NB4 (cell line): ENCODE data around the gene CALML3.

ENCODE experiments used
- DNase-seq: peaks from one replicate; pipeline ENCODE4 v3.0.0; 2010; ENCODE audit warnings: low read depth
- H3K4me3 ChIP-seq: one replicate; pipeline ENCODE4 v1.5.1; 2011; ENCODE audit warnings: mild to moderate bottlenecking, low read depth, low read length, moderate library complexity
- MYC ChIP-seq: IDR thresholded peaks from 2 replicates; pipeline ENCODE4 v1.6.1; 2011; ENCODE audit warnings: low read depth, low read length
- POLR2A ChIP-seq: IDR thresholded peaks from 2 replicates; pipeline ENCODE4 v1.6.1; 2011; ENCODE audit warnings: mild to moderate bottlenecking; ENCODE audit not compliant: insufficient read length; ENCODE audit errors: extremely low read depth
- TF ChIP-seq, protein P1 (sequence below): IDR thresholded peaks from one replicate; pipeline ENCODE4 v1.5.1; 2012; ENCODE audit warnings: low read depth, low read length
- TF ChIP-seq, protein P2 (sequence below): IDR thresholded peaks from 2 replicates; pipeline ENCODE4 v1.6.1; 2011; ENCODE audit warnings: low read depth, low read length

The CALML3 gene

DNA sequence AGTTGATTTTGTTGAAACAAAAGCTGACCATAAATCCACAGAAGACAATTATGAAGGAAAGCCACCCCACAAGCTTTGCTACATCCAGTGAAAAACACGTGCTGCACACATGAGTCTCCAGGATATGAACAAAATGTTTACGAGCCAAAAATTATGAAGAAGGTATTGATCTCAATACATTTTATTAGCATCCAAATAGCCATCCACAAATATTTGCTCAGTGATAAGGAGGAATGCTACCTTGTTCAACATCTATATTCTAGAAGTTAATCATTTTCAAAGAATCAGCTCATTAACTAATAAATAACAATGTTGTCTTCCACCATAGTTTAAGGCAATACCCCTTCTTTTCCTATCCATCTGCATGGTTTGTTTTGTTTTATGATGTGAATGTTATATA is 42.7 kb downstream of the CALML3 start:
- no peak for DNase-seq
- H3K4me3 ChIP-seq, result no peak overlapping the region
- no peak for TF ChIP-seq MYC
- TF ChIP-seq POLR2A, result no peak
- TF ChIP-seq, protein P1, sequence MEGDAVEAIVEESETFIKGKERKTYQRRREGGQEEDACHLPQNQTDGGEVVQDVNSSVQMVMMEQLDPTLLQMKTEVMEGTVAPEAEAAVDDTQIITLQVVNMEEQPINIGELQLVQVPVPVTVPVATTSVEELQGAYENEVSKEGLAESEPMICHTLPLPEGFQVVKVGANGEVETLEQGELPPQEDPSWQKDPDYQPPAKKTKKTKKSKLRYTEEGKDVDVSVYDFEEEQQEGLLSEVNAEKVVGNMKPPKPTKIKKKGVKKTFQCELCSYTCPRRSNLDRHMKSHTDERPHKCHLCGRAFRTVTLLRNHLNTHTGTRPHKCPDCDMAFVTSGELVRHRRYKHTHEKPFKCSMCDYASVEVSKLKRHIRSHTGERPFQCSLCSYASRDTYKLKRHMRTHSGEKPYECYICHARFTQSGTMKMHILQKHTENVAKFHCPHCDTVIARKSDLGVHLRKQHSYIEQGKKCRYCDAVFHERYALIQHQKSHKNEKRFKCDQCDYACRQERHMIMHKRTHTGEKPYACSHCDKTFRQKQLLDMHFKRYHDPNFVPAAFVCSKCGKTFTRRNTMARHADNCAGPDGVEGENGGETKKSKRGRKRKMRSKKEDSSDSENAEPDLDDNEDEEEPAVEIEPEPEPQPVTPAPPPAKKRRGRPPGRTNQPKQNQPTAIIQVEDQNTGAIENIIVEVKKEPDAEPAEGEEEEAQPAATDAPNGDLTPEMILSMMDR, result no peak
- TF ChIP-seq, protein P2, sequence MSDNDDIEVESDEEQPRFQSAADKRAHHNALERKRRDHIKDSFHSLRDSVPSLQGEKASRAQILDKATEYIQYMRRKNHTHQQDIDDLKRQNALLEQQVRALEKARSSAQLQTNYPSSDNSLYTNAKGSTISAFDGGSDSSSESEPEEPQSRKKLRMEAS, result no peak

DNA sequence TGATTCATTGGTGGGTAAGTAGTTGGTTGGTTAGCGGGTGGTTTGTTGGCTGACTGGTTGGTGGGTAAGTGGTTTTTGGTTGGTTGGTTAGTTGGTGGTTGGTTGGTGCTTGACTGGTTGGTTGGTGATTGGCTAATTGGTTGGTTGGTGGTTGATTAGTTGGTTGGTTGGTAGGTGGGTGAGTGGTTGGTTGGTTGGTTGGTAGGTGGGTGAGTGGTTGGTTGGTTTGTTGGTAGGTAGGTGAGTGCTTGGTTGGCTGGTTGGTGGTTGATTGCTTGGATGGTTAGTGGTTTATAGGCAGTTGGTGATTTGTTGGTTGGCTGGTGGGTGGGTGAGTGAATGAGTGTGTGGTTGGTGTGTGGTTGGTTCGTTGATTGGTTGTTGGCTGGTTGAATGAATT is 44.2 kb downstream of the CALML3 start:
- DNase-seq, result no peak
- TF ChIP-seq, protein P2, result no peak
- TF ChIP-seq, protein P1, result no peak
- TF ChIP-seq MYC (no peak), POLR2A (no peak)
- no peak overlapping the region for H3K4me3 ChIP-seq

DNA sequence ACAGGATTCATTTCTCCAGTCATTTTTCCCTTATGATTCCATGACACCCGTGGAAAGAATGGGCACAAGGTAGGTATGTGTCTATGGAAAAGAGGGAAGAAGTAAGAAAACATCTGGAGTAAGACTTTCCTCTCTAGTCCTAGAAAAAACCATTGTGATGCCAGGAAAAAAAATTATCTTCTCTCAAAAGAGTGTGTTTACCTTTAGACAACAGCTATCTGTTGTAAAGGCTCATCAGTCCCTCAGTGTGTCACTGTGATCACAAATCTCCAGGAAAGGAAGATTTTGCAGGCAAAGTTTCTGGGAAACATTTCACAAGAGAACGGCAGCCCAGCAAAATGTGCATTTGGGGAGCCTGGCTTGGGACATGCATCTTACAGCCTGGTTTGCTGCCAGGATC is 44.8 kb downstream of the CALML3 start:
- TF ChIP-seq MYC (no peak), POLR2A (no peak)
- TF ChIP-seq, protein P2, result no peak
- TF ChIP-seq, protein P1, result no peak
- H3K4me3 ChIP-seq, result no peak overlapping the region
- DNase-seq, result no peak

DNA sequence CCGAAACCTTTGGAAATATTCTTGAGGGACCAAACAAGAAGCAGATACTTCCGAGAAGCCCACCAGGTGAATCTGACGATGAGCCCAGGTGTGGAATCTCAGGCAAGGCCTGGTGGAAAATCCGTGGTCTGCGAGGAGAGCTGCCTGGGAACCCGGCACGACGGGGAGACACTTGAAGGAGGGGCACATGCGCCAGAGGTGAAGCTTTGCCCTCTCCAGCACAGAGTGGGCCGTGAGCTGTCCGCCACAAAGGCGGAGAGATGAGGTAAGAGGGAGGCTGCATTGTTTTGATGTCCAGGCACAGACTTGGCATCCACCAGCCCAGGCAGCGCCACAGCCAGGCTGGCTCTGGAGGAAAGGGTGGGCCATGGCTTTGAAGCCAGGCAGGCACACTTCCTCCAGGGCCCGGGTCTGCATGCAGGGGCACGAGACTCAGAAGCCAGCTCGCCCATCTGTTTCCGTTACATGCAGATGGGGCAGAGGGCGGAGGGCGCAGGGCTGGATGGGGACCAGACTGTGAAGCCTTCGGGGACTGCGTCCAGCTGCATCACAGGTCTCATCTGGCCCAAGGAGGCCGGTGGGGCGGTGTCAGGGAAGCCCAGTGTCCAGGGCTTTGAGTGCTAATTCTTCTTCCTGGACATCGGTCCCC is 45.4 kb downstream of the CALML3 start:
- TF ChIP-seq, protein P2, result no peak
- TF ChIP-seq POLR2A (no peak), MYC (no peak)
- TF ChIP-seq, protein P1, result no peak
- no peak for DNase-seq
- H3K4me3 ChIP-seq, result no peak overlapping the region

DNA sequence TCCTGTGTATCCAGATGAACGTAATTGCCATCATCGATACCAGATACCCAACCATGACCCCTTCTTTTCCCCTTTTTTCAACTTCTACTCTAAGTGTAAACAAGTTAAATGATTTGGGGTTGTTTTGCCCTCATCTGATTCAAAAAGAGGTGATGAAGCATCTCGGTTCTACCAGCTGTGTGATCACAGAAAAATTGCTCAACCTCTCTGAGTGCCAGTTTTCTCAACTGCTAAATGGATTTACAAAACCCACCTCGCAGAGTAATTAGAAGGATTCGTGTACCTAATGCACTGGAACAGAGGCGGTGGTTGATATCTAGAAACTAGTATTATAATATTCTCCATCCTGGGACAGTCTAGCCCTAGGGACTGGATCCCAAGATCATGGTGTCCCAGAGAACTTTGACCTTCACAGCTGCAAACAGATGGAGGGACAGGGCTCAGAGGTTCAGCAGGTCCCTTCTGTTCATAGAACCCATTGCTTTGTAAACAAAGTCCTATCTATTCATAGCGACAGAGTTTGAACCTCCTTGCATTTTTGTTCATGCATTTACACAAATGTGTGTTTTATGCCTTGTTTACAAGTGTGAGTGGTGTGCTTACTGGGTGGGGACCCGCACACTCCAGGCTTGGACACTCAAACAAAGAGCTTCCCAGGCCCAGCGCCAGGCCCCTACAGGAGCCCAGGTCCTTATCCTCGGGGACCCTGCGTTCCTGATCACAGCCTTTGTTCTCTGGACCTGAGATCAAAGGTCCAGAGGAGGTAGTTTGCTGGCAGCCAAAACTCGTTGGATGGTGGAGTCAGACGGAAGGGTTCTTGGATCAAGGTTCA is 46.4 kb downstream of the CALML3 start:
- TF ChIP-seq, protein P1, result no peak
- TF ChIP-seq MYC (no peak), POLR2A (no peak)
- TF ChIP-seq, protein P2, result no peak
- DNase-seq, result no peak
- no peak overlapping the region for H3K4me3 ChIP-seq
